ENCODE results near the gene GLTP. TPM values are rescaled to one million over a fixed set of nuclear protein-coding genes. Genes with fewer than 3 reads are reported as not detected.

GLTP gene
- polyA plus RNA-seq, 6 donors from 2014 or later, result 29.8 to 50.0 (median 40.6) TPM

Other genes starting within 250 kb of the GLTP start
- under 1 TPM in 2 of 6 donors, not detected in 4; 0.29 to 0.30 TPM for gene FAM222A, start 166.7 kb downstream of the GLTP start, polyA plus RNA-seq (ENCODE audit: low read depth in 6 of 6)
- not detected for gene TRPV4, start 47.1 kb downstream of the GLTP start, polyA plus RNA-seq (ENCODE audit: low read depth in 6 of 6)
- gene TCHP, start 19.7 kb upstream of the GLTP start, polyA plus RNA-seq (ENCODE audit: low read depth in 6 of 6), result 10 to 100 TPM in 1 of 6 donors, 1 to 10 TPM in 5; 5.6 to 10.3 (median 6.4) TPM
- gene GIT2, start 115.8 kb upstream of the GLTP start, polyA plus RNA-seq (ENCODE audit: low read depth in 6 of 6), result 100 to 1,000 TPM in 4 of 6 donors, 10 to 100 TPM in 2; 95.1 to 129 (median 101) TPM
- 10 to 100 TPM; 65.4 to 95.4 (median 78.7) TPM for gene ANKRD13A, start 118.9 kb upstream of the GLTP start, polyA plus RNA-seq (ENCODE audit: low read depth in 6 of 6)
- gene C12orf76, start 168.0 kb upstream of the GLTP start, polyA plus RNA-seq (ENCODE audit: low read depth in 6 of 6), result 10 to 100 TPM; 10.6 to 19.8 (median 16.7) TPM
- 1 to 10 TPM in 4 of 6 donors, under 1 TPM in 1, not detected in 1; 0.84 to 1.9 (median 1.4) TPM for gene IFT81, start 243.8 kb upstream of the GLTP start, polyA plus RNA-seq (ENCODE audit: low read depth in 6 of 6)

Measured in naive B cell (primary cell).